Measurements from ENCODE around the gene S100A12.
"Not testable (repeated sequence)": the region's sequence is repeated elsewhere in the genome, so short reads cannot be mapped to it uniquely, and the experiment has no call there.

The S100A12 gene

DNA sequence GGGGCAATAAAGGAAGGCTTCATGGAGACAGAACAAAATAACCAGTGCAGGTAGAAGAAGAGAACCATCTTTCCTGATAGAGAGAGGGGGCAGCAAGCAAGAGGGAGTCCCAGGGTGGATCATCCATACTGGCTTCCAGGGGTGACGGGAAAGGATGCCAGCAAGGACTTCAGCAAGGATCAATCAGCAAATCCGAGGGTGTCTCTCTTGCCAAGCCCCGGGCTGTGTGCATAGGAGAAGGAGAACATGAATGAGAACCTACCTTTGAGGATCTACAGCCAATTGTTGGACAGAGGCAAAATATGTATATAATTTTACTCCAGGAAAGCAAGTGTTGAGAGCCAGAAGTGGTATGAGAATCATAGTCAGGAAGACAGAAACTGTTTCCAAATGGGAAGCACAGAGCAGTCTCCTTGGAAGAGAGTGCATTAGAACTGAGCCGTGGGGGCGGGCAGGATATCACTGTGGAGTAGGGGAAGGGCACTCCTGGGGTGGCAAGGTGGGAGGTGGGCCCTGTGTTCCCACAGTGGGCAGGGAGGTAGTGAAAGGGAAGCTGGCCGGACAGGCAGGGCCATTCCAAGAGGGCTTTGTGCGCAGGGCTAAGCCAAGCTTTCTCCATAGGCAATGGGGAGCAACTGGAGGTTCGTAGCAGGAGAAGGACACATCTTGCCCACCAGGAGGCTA, 18.9 kb downstream of the S100A12 start:
- TF ChIP-seq ZNF274 (IDR thresholded peaks at IDR 0.05; ENCODE audit: low read depth, low read length) = no peak
- no peak overlapping the region for H3K4me3 ChIP-seq (ENCODE audit: low read length)

DNA sequence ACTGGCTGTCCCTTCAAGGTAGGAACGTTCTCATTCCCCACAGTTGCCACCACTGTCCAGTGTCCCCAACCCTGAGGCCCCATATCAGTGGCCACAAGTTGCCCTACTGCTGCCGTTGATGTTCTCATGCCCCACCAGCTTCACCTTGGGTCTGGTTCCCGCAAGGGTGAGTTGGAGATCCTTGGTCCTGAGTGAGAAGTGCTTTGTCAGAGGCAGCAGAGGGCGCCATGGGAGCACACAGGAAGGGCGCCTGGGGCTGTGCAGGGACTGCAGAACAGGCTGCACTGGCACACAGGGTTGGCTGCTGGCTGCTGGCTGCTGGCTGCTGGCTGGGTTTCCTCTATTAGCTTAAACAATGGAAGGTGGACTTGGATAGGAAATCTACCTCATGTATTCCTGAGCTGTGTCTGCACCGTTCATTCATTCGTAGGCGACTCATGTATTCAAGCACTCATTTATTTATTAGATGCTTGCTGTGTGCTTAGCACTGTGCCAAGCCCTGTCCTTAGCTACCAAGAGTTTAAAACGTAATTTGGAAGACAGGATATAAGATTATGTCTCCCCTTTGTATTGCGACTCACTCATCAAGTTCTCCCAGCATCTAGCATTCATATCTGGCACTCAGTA, 19.9 kb downstream of the S100A12 start:
- no peak overlapping the region for H3K4me3 ChIP-seq (ENCODE audit: low read length)
- TF ChIP-seq ZNF274 (IDR thresholded peaks at IDR 0.05; ENCODE audit: low read depth, low read length) = no peak

DNA sequence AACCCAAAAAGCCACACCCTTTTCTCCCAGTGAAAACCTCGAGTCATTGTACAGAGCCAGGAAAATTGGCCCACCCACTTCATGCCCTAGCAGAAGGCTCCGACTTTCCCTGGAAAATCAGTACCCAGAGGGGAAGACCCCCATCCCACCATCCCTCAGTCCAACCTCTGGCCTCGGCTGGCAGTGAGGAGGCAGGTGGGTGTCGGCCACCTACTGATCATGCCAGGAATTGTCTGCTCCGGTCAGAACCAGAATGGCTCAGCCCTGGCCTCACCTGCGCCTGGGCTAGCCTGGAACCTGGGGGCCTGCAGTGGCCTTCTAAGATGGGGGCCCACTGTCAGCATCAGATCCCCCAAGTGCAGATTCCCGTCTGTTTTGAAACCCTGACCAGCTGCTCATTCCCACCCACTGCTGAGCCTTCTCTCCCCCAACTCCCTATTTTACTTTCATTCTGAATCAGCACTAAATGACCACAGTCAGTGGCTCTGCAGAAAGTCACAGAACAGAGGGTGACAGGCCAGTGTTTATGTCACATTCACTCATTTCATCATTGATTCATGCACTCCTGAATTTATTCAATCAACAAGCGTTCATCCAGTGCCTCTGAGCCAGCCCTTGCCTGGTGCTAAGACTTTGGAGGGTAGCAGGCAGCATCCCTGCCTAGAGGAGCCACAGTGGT, 20.8 kb downstream of the S100A12 start:
- H3K4me3 ChIP-seq (ENCODE audit: low read length) = no peak overlapping the region
- TF ChIP-seq ZNF274 (IDR thresholded peaks at IDR 0.05; ENCODE audit: low read depth, low read length) = no peak

DNA sequence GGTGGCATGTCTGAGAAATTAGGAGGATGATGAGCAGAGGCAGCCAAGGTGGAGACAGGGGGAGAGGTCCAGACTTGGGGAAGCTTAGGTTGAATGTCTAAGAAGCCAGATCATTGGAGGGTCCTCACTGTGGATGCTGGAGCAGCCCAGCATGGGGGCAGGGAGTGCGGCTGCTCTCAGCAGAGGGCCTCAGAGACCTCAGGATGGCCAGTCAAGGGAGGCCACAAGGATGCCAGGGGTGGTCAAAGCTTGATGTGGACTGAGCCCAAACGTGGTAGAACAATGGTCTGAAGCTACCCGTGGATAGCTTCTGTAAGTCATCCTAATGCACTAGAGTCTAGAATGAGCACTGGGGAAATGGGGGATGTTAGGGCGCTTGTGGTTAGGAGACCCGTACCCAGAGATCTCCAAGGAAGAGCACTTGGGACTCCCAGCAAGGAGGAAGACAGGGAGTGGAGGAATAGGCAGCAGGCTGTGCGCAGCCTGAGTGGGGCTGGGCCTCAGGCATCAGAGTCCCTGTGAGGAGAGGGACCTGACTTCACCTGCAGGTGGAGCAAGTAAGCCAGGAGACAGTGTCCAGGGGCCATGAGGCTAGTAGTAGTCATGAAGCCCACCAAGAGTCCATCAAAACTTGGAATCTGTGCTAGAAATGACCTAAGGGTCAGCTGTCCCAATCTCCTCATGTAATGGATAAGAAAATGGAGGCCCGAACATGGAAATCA, 22.0 kb downstream of the S100A12 start:
- no peak overlapping the region for H3K4me3 ChIP-seq (ENCODE audit: low read length)
- no peak for TF ChIP-seq ZNF274 (IDR thresholded peaks at IDR 0.05; ENCODE audit: low read depth, low read length)

DNA sequence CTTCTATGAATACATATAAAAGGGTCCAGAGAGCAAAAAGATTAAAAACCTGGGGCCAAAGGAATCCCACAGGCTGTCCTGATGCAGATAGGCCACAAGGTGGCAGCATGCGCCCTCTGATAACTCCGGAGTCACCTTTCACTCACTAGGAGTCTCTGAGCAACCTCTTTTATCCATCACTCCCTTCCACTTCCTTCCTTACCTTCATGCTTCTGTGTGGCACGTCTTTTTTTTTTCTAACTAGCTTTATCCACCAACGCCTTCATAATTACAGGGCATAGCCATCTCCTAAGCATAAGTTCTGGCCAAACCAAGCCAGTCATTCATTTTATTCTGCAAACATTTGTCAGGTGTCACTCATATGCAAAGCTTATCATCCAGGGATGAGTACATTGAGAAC, 22.9 kb downstream of the S100A12 start:
- TF ChIP-seq ZNF274 (IDR thresholded peaks at IDR 0.05; ENCODE audit: low read depth, low read length) = no peak
- no peak overlapping the region for H3K4me3 ChIP-seq (ENCODE audit: low read length)

DNA sequence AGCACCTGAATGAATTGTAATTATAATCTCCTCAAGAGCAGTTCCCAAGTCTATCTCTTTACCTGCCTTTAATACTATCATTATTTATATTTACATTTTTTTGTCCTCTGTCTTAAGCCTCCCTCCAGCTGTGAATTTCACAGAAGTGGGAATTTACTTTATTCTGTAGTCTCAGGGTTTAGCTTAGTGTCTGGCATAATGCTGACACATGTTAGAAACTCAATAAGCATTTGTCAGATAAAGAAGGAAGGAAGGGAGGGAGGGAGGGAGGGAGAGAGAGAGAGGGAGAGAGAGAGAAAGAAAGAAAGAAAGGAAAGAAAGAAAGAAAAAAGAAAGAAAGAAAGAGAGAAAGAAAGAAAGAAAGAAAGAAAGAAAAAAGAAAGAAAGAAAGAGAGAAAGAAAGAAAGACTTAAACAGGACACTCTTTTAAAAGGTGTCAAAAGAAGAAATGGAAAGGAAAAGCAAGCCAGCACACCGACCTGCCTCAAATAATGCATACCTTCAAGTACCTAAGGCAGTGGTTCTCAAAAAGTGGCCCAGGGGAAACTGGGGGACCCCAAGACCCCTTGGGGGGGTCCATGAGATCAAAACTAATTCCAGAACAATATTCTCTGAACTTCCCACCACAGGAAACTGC, 25.0 kb downstream of the S100A12 start:
- no peak for TF ChIP-seq ZNF274 (IDR thresholded peaks at IDR 0.05; ENCODE audit: low read depth, low read length)
- H3K4me3 ChIP-seq (ENCODE audit: low read length) = no peak overlapping the region

DNA sequence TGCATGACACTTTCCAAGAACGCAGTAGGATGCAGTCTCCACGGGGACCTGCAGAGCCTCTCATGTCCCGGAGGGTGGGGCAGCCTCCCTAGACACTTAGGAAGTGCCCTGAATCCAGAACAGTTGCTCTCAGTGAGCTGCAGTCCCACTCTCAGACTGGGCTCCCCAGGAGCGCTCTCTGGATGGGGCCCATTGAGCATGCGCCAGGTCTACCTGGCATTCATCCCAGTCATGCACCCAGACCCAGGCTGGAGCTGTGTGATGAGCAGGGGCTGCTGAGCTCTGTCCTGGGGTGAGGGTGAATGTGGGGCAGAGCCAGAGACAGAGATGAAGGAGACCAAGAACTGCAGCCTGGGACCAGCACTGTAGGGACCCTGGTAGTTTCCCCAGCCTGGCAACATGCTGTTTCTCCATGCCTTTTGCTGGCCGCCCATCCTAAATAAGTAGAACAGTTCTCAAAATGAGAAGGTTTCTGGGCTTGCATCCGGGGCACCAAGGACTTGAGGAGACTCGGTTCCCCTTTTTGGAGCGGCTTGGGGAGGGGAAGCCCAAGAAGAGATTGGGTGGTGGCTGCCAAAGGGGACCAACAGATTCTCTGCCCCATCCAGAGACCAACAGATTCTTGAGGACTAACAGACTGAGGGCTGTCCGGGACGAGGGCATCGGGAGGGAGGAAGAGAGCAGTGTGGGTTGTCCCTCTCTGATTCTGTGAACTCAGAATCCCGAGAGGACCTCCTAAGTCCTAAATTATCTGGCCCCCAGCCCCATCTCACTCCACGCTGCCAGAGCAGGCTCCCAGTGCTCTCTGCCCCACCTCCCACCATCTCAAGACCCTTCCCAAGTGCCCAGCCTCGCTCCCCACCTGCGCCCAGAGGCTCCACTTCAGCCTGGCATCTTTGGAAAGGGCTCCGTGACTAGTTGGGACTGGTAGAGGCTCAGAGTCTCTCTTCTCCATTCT, 25.8 kb downstream of the S100A12 start:
- no peak overlapping the region for H3K4me3 ChIP-seq (ENCODE audit: low read length)
- TF ChIP-seq ZNF274 (IDR thresholded peaks at IDR 0.05; ENCODE audit: low read depth, low read length) = no peak

DNA sequence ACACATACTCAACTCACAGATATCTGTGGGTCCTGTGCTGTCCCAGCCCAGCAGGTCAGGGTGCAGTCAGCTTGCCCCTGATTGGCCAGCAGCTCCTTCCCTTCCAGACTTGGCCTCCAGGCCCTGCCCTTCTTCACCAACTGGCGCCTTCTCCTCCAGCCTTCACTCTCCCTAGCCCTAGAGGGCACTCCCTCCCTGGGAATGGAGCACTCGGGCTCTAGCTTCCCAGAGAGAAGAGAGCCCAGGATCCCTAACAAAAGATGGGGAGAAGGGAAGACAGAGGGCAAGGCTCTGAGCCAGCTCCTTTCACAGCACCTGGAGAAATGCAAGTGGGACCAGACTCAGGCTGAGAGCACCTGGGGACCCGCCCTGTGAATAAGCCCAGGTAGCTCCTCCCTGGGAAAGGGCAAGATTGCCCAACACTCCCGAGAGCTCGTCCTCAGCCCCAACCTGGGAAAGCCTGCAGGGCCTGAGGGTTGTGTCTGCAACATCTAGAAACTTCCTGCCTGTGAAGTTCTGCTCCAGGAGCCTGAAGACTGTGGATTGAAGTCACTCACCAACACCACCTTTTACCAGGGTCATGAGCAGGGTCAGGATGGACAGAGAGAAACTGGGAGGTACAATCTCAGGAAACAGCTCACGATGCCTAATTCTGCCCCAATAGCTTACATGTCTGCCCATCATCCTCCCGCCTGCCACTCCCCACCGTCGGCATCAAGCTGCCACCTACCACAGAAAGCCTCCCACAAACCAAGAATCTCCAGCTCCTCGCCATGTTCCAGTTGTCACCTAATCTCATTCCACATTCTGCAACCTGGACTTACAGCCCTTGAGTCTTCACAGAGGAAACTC, 26.7 kb downstream of the S100A12 start, which contains the start of gene PGLYRP4:
Gene PGLYRP4 (minus strand): TSS at position 331 of the 852 bp plus-strand sequence. CDS start 909 bp downstream, outside the sequence.
- no peak within 1 kb of the TSS for H3K4me3 ChIP-seq (ENCODE audit: low read length)
- TF ChIP-seq ZNF274 (IDR thresholded peaks at IDR 0.05; ENCODE audit: low read depth, low read length) = no peak

DNA sequence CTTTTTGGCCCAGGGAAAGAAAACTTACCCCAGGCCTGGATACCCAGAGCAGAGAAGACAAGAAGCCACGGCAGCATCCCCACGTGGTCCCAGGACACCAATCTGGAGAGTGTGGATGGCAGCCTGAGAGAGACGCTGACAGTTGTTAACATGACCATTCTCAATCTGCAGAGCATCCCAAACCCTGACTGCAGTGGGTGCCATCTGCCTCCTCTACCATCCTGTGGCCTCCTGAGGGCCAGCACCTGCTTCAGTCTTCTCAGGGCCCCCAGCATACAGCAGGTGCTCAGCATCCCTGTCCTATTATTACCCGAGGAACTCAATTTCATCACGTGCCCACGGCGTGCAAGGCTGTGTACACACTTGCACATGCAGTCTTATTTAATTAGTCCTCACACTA, 27.6 kb downstream of the S100A12 start:
- TF ChIP-seq ZNF274 (IDR thresholded peaks at IDR 0.05; ENCODE audit: low read depth, low read length) = no peak
- no peak overlapping the region for H3K4me3 ChIP-seq (ENCODE audit: low read length)

DNA sequence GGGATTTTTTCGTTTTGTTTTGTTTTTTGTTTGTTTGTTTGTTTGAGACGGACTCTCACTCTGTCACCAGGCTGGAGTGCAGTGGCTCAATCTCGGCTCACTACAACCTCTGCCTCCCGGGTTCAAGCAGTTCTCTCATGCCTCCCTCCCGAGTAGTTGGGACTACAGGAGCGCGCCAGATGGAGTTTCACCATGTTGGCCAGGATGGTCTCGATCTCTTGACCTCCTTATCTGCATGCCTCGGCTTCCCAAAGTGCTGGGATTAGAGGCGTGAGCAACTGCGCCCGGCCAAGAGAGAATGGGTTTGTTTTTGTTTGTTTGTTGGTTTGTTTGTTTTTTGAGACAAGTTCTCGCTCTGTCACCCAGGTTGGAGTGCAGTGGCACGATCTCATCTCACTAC, 28.4 kb downstream of the S100A12 start:
- not testable (repeated sequence) for H3K4me3 ChIP-seq (ENCODE audit: low read length)

DNA sequence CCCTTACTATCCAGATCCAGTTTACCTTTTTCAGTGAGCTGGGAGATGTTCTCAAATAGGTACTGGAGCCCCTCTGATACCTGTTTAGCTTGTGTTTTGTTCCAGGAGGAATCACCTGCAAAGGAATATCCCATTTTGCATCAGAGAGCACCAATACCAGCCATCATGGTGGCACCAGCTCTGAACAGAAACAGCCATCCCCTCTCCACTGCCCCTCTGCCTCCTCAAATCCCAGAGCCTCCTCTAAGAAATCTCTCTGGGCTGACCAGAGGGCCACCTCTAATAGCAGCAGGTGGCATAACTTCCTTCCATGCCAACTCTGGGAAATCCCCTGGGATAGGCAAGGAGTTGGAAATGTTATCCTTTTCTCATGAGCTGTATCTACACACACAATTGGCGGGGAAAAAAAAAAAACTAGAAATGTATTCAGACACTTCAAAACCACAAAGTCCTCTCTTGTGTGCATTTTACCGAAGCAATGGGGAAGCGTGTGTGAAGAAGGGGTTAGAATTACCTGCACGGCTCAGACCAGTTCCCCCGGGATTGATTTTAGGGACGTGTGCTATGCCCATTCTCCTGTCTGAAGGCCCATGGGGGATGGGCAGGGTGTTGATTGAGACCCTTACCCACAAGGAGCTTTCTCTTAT, 29.2 kb downstream of the S100A12 start:
- no peak for TF ChIP-seq ZNF274 (IDR thresholded peaks at IDR 0.05; ENCODE audit: low read depth, low read length)
- H3K4me3 ChIP-seq (ENCODE audit: low read length) = no peak overlapping the region; the same call in 1 of the 2 replicates

All from GM08714 (cell line).